Lung (tissue), 12 donors: ENCODE results near the gene SYNGR1. TPM values are rescaled to one million over a fixed set of nuclear protein-coding genes. Genes with fewer than 3 reads are reported as not detected.
"Not testable (repeated sequence)": the region's sequence is repeated elsewhere in the genome, so short reads cannot be mapped to it uniquely, and the experiment has no call there.

Experiments used
- ATAC-seq: fragments of 200-7000 bp; cut with Tn5 transposase; one replicate; pipeline ENCODE4 v1.9.1; 2020; ENCODE audit warnings: moderate number of reproducible peaks; ENCODE audit not compliant: insufficient read depth, low FRiP score
- DNase-seq, 3 donors: peaks; one replicate each; pipeline ENCODE4 v3.0.0-alpha.2; 2013 to 2017
- H3K27ac ChIP-seq, 2 donors: one replicate each; pipeline ENCODE4 v1.5.1; 2013; ENCODE audit warnings: mild to moderate bottlenecking in 2 of 2, moderate library complexity in 2 of 2, control low read depth in 1 of 2, inconsistent platforms in 1 of 2, low read depth in 1 of 2, low read length in 1 of 2
- H3K27me3 ChIP-seq, 3 donors: one replicate each; pipeline ENCODE4 v1.5.1; 2013; ENCODE audit warnings: low read length in 2 of 3; ENCODE audit not compliant: control insufficient read depth in 3 of 3, insufficient read depth in 3 of 3
- H3K36me3 ChIP-seq, 4 donors: one replicate each; pipeline ENCODE4 v1.5.1; 2013; ENCODE audit warnings: low read length in 4 of 4, mild to moderate bottlenecking in 1 of 4, moderate library complexity in 1 of 4; ENCODE audit not compliant: control insufficient read depth in 4 of 4, insufficient read depth in 4 of 4
- H3K4me1 ChIP-seq, 5 donors: one replicate each; pipeline ENCODE4 v1.5.1; 2013; ENCODE audit warnings: low read length in 5 of 5, mild to moderate bottlenecking in 2 of 5, moderate library complexity in 1 of 5; ENCODE audit not compliant: control insufficient read depth in 5 of 5, insufficient read depth in 5 of 5
- H3K4me3 ChIP-seq: one replicate; pipeline ENCODE4 v1.5.1; 2013; ENCODE audit warnings: mild to moderate bottlenecking, control low read depth, moderate library complexity
- H3K9ac ChIP-seq, 2 donors: one replicate each; pipeline ENCODE4 v1.5.1; 2013; ENCODE audit warnings: low read length in 2 of 2, control low read depth in 1 of 2; ENCODE audit not compliant: insufficient read depth in 1 of 2
- H3K9me3 ChIP-seq, 4 donors: one replicate each; pipeline ENCODE4 v1.5.1; 2013; ENCODE audit warnings: low read length in 3 of 4, mild to moderate bottlenecking in 1 of 4, moderate library complexity in 1 of 4; ENCODE audit not compliant: control insufficient read depth in 4 of 4, insufficient read depth in 3 of 4
- CTCF ChIP-seq: IDR thresholded peaks from 2 replicates; pipeline ENCODE4 v1.5.1; 2012; ENCODE audit warnings: mild to moderate bottlenecking; ENCODE audit errors: control extremely low read depth, extremely low read depth
- WGBS, 2 donors: extraction: QIAGEN DNeasy Blood & Tissue Kit; methylation state at CpG; one replicate each; pipeline ENCODE4 v1.1.7; 2013; 5-methylcytosine and 5-hydroxymethylcytosine counted together
- polyA plus RNA-seq, 2 donors: library from polyadenylated mRNA; stranded (reverse); fragments of 200-250 nt; gene quantifications; one replicate each; pipeline ENCODE4 v1.2.1, GENCODE V29; 2013
- total RNA-seq, 2 donors: library from RNA; depleted of rRNA in 1 of 2; stranded (reverse); fragments of >200 nt in 1 of 2; gene quantifications; one replicate each; pipeline ENCODE4 v1.2.1, GENCODE V29; 2014 to 2021
- donor health status: control.
- donor health status: control.
- donor health status: Bipolar disorder and iron deficiency.
- donor health status: healthy.
- donor health status: DM: yes; HTN: yes; CAD: no.

The SYNGR1 gene
- total and polyA plus RNA-seq, 4 donors: 3.5 to 13.3 (median 5.5) TPM

GRCh38 chr22:39317775-39318506, 31.9 kb upstream of the SYNGR1 start:
- peaks cover 21 to 58% (median 48%) of the 10 kb centered on the region in 4 donors for H3K36me3 ChIP-seq
- H3K4me1 ChIP-seq: peaks cover 12 to 20% (median 15%) of the 10 kb centered on the region in 5 donors
- peak overlapping the region; percentile 99 to 100 for H3K9ac ChIP-seq
- DNase-seq: no peak
- H3K27ac ChIP-seq: peak overlapping the region; percentile 67 to 92
- no peaks in the 10 kb centered on the region for H3K27me3 ChIP-seq
- 20 to 47% methylated on average over 9 of the region's 9 CpGs for WGBS, 2 donors
- H3K9me3 ChIP-seq: no peaks in the 10 kb centered on the region
- ATAC-seq: no peak
- peak overlapping the region; percentile 95 for H3K4me3 ChIP-seq
- no peak for TF ChIP-seq CTCF

- H3K27me3 ChIP-seq: no peaks in the 10 kb centered on the region
- 4 to 6% methylated on average over 24 to 26 of the region's 26 CpGs for WGBS, 2 donors
- peaks cover 21 to 51% (median 41%) of the 10 kb centered on the region in 4 donors for H3K36me3 ChIP-seq
- no peak for ATAC-seq
- no peak for TF ChIP-seq CTCF
- peak overlapping the region; percentile 99 to 100 for H3K9ac ChIP-seq
- peak overlapping the region; percentile 95 for H3K4me3 ChIP-seq
- H3K4me1 ChIP-seq: peaks cover 12 to 20% (median 15%) of the 10 kb centered on the region in 5 donors
- no peaks in the 10 kb centered on the region for H3K9me3 ChIP-seq
- peak in 1 of 3 donors; percentile 68 for DNase-seq
- H3K27ac ChIP-seq: peak overlapping the region; percentile 90 to 92
Observed at GRCh38 chr22:39318507-39319283, 31.1 kb upstream of the SYNGR1 start.

- Histone ChIP-seq H3K4me3 (peak within 1 kb of the TSS; percentile 95), H3K9ac (peak within 1 kb of the TSS; percentile 100), H3K27ac (peak within 1 kb of the TSS; percentile 92 to 96), H3K4me1 (peaks cover 12 to 20% (median 13%) of the 10 kb centered on the region in 5 donors), H3K27me3 (no peaks in the 10 kb centered on the region), H3K36me3 (peaks cover 21 to 43% (median 34%) of the 10 kb centered on the region in 4 donors), H3K9me3 (no peaks in the 10 kb centered on the region)
- ATAC-seq: peak; percentile 85
- DNase-seq: peak; percentile 99 to 100 (median 100)
- peak; percentile 0 for TF ChIP-seq CTCF
- 0% methylated on average over 65 of the region's 65 CpGs for WGBS, 2 donors
Observed at GRCh38 chr22:39319284-39320022, 30.3 kb upstream of the SYNGR1 start, which contains the start of gene RPL3. Gene RPL3 (minus strand): TSS chr22:39319623. CDS start chr22:39319597, 26 bp downstream.

GRCh38 chr22:39320616-39321029, 29.2 kb upstream of the SYNGR1 start:
- not testable (repeated sequence) for DNase-seq, H3K9me3 ChIP-seq, H3K4me3 ChIP-seq, H3K27me3 ChIP-seq, ATAC-seq
- Histone ChIP-seq H3K4me1 (peaks cover 7 to 20% (median 12%) of the 10 kb centered on the region in 5 donors), H3K9ac (peak overlapping the region in 1 of 2 donors; percentile 100), H3K27ac (peak overlapping the region; percentile 48 to 92), H3K36me3 (peaks cover 12 to 32% (median 22%) of the 10 kb centered on the region in 4 donors)
- 86 to 89% methylated on average over 23 to 24 of the region's 24 CpGs for WGBS, 2 donors
